ENCODE measurements around the gene TTC22. TPM values are rescaled to one million over a fixed set of nuclear protein-coding genes. Genes with fewer than 3 reads are reported as not detected.

The TTC22 gene
- total RNA-seq, 1 donor, result not detected

DNA sequence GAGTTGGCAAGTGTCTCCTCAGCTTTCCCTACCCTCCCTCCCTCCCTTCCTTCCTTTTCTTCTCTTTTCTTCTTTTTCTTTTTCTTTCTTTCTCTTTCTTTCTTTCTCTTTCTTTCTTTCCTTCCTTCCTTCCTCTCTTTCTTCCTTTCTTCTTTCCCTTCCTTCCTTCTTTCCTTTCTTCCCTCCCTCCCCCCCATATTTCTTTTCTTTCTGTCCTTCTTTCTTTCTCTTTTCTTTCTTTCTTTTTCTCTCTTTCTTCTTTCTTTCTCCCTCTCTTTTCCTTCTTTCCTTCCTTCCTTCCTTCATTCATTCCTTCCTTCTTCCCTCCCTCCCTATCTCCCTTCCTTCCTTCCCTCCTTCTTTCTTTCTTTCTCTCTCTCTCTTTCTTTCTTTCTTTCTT lies 18.6 kb upstream of the TTC22 start:
- DNase-seq (ENCODE audit: low read depth), result no peak
- no peak overlapping the region for H3K4me3 ChIP-seq (ENCODE audit: low read depth, low read length)
- TF ChIP-seq, protein P1, sequence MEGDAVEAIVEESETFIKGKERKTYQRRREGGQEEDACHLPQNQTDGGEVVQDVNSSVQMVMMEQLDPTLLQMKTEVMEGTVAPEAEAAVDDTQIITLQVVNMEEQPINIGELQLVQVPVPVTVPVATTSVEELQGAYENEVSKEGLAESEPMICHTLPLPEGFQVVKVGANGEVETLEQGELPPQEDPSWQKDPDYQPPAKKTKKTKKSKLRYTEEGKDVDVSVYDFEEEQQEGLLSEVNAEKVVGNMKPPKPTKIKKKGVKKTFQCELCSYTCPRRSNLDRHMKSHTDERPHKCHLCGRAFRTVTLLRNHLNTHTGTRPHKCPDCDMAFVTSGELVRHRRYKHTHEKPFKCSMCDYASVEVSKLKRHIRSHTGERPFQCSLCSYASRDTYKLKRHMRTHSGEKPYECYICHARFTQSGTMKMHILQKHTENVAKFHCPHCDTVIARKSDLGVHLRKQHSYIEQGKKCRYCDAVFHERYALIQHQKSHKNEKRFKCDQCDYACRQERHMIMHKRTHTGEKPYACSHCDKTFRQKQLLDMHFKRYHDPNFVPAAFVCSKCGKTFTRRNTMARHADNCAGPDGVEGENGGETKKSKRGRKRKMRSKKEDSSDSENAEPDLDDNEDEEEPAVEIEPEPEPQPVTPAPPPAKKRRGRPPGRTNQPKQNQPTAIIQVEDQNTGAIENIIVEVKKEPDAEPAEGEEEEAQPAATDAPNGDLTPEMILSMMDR (IDR thresholded peaks at IDR 0.05; ENCODE audit: insufficient read depth, low read depth, low read length), result no peak

DNA sequence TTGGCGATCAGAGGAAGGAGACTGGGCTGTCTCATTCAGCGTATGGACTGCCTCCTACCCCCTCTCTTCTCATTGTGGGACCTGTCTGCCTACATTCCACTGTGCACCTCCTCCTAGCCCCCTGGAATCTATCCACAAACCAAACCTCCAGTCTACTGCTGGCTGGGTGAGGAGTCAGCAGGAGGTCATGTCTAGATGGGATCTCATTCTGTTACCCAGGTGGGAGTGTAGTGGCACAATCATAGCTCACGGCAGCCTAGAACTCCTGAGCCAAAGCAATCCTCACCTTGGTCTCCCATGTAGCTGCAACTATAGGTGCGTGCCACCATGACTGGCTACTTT lies 18.0 kb upstream of the TTC22 start:
- no peak overlapping the region for H3K4me3 ChIP-seq (ENCODE audit: low read depth, low read length)
- TF ChIP-seq, protein P1 (IDR thresholded peaks at IDR 0.05; ENCODE audit: insufficient read depth, low read depth, low read length), result no peak
- DNase-seq (ENCODE audit: low read depth), result no peak

DNA sequence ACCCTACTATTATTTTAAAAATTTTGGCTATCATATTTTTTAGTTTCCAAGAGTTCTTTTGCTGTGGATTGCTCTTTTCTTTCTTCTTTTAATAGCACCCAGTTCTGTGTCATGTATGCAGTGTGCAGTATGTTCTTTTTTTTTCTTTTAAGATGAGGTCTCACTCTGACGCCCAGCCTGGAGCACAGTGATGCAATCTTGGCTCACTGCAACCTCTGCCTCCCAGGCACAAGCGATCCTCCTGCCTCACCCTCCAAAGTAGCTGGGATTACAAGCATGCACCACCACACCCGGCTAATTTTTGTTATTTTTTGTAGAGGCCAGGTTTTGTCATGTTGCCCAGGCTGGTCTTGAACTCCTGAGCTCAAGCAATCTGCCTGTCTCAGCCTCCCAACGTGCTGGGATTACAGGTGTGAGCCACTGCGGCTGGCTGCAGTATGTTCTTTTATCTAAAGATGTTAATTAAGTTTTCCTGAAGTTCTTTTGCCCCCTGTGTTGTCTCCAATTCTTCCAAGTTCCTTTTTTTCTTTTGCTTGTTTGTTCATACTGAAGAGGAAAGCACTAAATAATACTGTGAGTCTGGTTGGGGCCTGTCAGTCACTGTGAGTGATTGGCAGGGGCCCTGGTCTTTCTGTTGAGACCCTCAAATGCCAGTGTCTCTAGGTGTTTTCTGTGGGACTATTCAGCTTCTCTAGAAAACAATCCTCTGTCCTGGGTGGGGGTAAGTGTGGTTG lies 17.5 kb upstream of the TTC22 start:
- DNase-seq (ENCODE audit: low read depth), result no peak
- no peak overlapping the region for H3K4me3 ChIP-seq (ENCODE audit: low read depth, low read length)

DNA sequence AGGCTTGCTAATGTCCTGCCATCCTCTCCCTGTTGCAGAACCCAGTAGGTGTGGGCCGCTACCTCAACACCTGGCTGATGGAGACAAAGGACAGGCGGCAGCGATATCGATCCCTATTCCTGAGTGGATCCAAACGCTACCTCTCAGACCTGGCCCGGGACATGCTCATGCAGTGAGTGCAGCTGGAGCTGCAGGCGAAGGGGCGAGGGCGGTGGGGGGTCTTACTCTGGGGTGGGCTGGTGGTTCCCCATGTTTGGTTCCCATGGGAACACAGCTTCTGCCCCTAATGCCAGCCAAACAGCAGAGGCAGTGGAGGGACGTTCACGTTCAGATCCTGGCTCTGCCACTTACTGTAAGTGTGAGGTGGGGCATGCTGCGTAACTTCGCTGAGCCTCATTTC lies 15.8 kb upstream of the TTC22 start:
- TF ChIP-seq, protein P1 (IDR thresholded peaks at IDR 0.05; ENCODE audit: insufficient read depth, low read depth, low read length), result no peak
- no peak overlapping the region for H3K4me3 ChIP-seq (ENCODE audit: low read depth, low read length)
- DNase-seq (ENCODE audit: low read depth), result no peak

More for the DNA sequence above, 17.5 kb upstream of the TTC22 start:
- TF ChIP-seq, protein P1 (IDR thresholded peaks at IDR 0.05; ENCODE audit: insufficient read depth, low read depth, low read length), result no peak

DNA sequence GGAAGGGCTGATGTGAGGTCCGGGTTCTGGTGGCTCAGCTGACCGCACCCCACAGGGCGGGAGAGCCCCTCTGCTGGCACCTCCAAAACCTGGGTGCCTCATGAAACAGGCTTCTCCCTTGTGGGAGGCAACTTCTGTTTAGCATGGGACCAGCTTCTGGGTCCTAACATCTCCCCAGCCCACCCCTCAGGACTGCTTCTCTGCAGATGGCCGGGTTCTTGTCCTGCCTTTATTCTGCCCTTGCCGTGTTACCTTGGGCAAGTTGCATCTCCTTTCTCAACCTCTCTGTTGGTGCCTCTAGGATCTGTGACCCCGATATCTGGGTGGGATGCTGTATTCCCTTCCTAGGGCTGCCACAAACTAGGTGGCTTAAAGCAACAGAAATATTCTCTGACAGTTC lies 15.0 kb upstream of the TTC22 start:
- TF ChIP-seq, protein P1 (IDR thresholded peaks at IDR 0.05; ENCODE audit: insufficient read depth, low read depth, low read length), result no peak
- no peak for DNase-seq (ENCODE audit: low read depth)
- H3K4me3 ChIP-seq (ENCODE audit: low read depth, low read length), result no peak overlapping the region

DNA sequence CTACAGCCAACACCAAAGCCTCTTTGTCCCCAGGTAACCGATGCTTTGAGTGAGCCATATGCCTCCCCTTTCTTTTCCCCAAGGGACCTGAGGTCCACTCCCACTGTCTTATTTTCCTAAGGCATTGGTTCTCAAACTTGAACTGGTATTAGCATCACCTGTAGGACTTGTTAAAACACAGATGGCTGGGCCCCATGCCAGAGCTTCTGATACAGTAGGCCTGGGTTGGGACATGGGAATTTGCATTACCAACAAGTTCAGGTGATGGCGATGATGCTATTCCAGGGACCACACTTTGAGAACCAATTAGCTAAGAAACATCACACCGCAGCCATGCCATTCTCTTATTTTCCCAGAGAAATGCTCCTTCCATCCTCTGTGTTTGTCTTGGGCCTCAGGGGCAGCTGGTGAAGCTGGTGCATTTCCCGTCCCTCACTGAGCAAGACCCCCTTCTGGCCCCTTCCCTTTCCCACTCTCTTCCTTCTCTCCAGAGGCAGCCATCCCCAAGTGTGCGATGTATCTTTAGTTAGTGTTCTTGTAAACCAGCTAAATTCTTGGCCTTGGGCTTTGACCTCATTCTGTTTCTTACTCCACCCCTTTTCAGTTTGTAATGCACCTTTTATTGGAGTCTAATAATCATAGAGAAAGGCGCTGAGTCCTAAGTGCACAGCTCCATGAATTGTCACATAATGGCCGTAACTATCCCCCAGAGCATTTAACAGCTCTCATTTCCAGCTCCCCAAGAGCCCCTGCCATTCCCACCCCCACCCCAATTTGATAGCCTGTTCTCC lies 14.2 kb upstream of the TTC22 start:
- TF ChIP-seq, protein P1 (IDR thresholded peaks at IDR 0.05; ENCODE audit: insufficient read depth, low read depth, low read length), result no peak
- H3K4me3 ChIP-seq (ENCODE audit: low read depth, low read length), result no peak overlapping the region
- DNase-seq (ENCODE audit: low read depth), result no peak

All from fibroblast of villous mesenchyme (primary cell).